Liver (tissue), 9 donors: ENCODE results near the gene PROC. TPM values are rescaled to one million over a fixed set of nuclear protein-coding genes. Genes with fewer than 3 reads are reported as not detected.
A peak's percentile ranks its signal among the peaks of the same experiment; 100 is the strongest.

Experiments
- DNase-seq: peaks from one replicate; pipeline ENCODE4 v3.0.0-alpha.2; 2017; ENCODE audit warnings: low spot score
- H3K27ac ChIP-seq, 2 donors: one replicate each; pipeline ENCODE4 v1.7.0; 2013; ENCODE audit warnings: inconsistent platforms in 2 of 2, low read length in 2 of 2, control low read depth in 1 of 2, low read depth in 1 of 2, mild to moderate bottlenecking in 1 of 2
- H3K27me3 ChIP-seq, 4 donors: one replicate each; pipeline versions ENCODE4 v1.6.1 to v1.7.0; 2013; ENCODE audit warnings: low read length in 3 of 4, inconsistent platforms in 1 of 4, mild to moderate bottlenecking in 1 of 4, moderate library complexity in 1 of 4; ENCODE audit not compliant: control insufficient read depth in 4 of 4, insufficient read depth in 4 of 4
- H3K36me3 ChIP-seq, 4 donors: one replicate each; pipeline versions ENCODE4 v1.6.1 to v1.7.0; 2013; ENCODE audit warnings: low read length in 3 of 4, mild to moderate bottlenecking in 3 of 4, low read depth in 1 of 4, moderate library complexity in 1 of 4; ENCODE audit not compliant: control insufficient read depth in 4 of 4, insufficient read depth in 3 of 4
- H3K4me1 ChIP-seq, 4 donors: one replicate each; pipeline versions ENCODE4 v1.6.1 to v1.7.0; 2013; ENCODE audit warnings: low read length in 3 of 4, mild to moderate bottlenecking in 3 of 4, moderate library complexity in 1 of 4; ENCODE audit not compliant: control insufficient read depth in 4 of 4, insufficient read depth in 4 of 4
- H3K4me3 ChIP-seq, 3 donors: one replicate each; pipeline versions ENCODE4 v1.6.1 to v1.7.0; 2013; ENCODE audit warnings: low read length in 3 of 3, control low read depth in 1 of 3, low read depth in 1 of 3, mild to moderate bottlenecking in 1 of 3
- H3K9ac ChIP-seq, 2 donors: one replicate each; pipeline ENCODE4 v1.7.0; 2013; ENCODE audit warnings: low read length in 2 of 2, mild to moderate bottlenecking in 2 of 2, moderate library complexity in 2 of 2, control low read depth in 1 of 2, low read depth in 1 of 2
- H3K9me3 ChIP-seq, 4 donors: one replicate each; pipeline versions ENCODE4 v1.6.1 to v1.7.0; 2013; ENCODE audit warnings: low read length in 3 of 4; ENCODE audit not compliant: control insufficient read depth in 4 of 4
- EGR1 ChIP-seq, 2 donors: IDR thresholded peaks; 2 replicates each; pipeline ENCODE4 v1.6.1; 2016 to 2018; ENCODE audit warnings: antibody characterized with exemption in 2 of 2, low read depth in 2 of 2
- FOXA2 ChIP-seq: IDR thresholded peaks from 2 replicates; pipeline ENCODE4 v1.6.1; 2016; ENCODE audit warnings: antibody characterized with exemption
- HNF4A ChIP-seq, 2 donors: conservative IDR thresholded peaks; 2 replicates each; pipeline ENCODE4 v1.6.1; 2016; ENCODE audit warnings: antibody characterized with exemption in 2 of 2, mild to moderate bottlenecking in 2 of 2
- HNF4G ChIP-seq: IDR thresholded peaks from 2 replicates; pipeline ENCODE4 v1.6.1; 2016; ENCODE audit warnings: antibody characterized with exemption
- JUND ChIP-seq, 2 donors: IDR thresholded peaks; 2 replicates each; pipeline ENCODE4 v1.6.1; 2016; ENCODE audit warnings: antibody characterized with exemption in 2 of 2
- MAX ChIP-seq: IDR thresholded peaks from 2 replicates; pipeline ENCODE4 v1.6.1; 2016; ENCODE audit warnings: antibody characterized with exemption
- NR2F2 ChIP-seq: IDR thresholded peaks from 2 replicates; pipeline ENCODE4 v1.6.1; 2016; ENCODE audit warnings: antibody characterized with exemption
- RAD21 ChIP-seq, 2 donors: IDR thresholded peaks; 2 replicates each; pipeline ENCODE4 v1.6.1; 2016; ENCODE audit warnings: antibody characterized with exemption in 2 of 2, mild to moderate bottlenecking in 2 of 2
- RXRA ChIP-seq, 2 donors: IDR thresholded peaks; 2 replicates each; pipeline ENCODE4 v1.6.1; 2017 to 2018; ENCODE audit warnings: antibody characterized with exemption in 2 of 2, mild to moderate bottlenecking in 1 of 2
- SP1 ChIP-seq: IDR thresholded peaks from 2 replicates; pipeline ENCODE4 v1.6.1; 2018; ENCODE audit warnings: antibody characterized with exemption, mild to moderate bottlenecking
- TAF1 ChIP-seq: conservative IDR thresholded peaks from 2 replicates; pipeline ENCODE4 v1.6.1; 2016; ENCODE audit warnings: antibody characterized with exemption, mild to moderate bottlenecking
- YY1 ChIP-seq: IDR thresholded peaks from 2 replicates; pipeline ENCODE4 v1.6.1; 2016; ENCODE audit warnings: antibody characterized with exemption, mild to moderate bottlenecking
- WGBS: extraction: QIAGEN DNeasy Blood & Tissue Kit; methylation state at CpG from one replicate; pipeline ENCODE4 v1.1.7; 2013; 5-methylcytosine and 5-hydroxymethylcytosine counted together
- polyA plus RNA-seq, 2 donors: library from polyadenylated mRNA; stranded (reverse) in 1 of 2; unstranded in 1 of 2; fragments of 200-250 nt in 1 of 2; fragments of >200 nt in 1 of 2; fragmentation: Nextera tagmentation in 1 of 2; extraction: Ambion mirVana in 1 of 2; gene quantifications; one replicate each; pipeline versions ENCODE4 v1.2.1 to v1.2.3, GENCODE V29; 2013 to 2015
- total RNA-seq, 2 donors: library from RNA; depleted of rRNA; stranded (reverse); fragments of >200 nt; gene quantifications; one replicate each; pipeline ENCODE4 v1.2.3, GENCODE V29; 2014
- TF ChIP-seq, protein P1 (sequence below): IDR thresholded peaks from 2 replicates; pipeline ENCODE4 v1.6.1; 2016; ENCODE audit warnings: antibody characterized with exemption
- TF ChIP-seq, protein P2 (sequence below): IDR thresholded peaks from 2 replicates; pipeline ENCODE4 v1.6.1; 2016; ENCODE audit warnings: antibody characterized with exemption
- TF ChIP-seq, protein P3 (sequence below): IDR thresholded peaks from 2 replicates; pipeline ENCODE4 v1.6.1; 2016; ENCODE audit warnings: antibody characterized with exemption, mild to moderate bottlenecking
- TF ChIP-seq, protein P4 (sequence below): fragments of 150-350 bp; IDR thresholded peaks from 2 replicates; pipeline ENCODE4 v1.5.1; 2017; ENCODE audit warnings: improper control_type of control experiment, low read depth, low read length; ENCODE audit not compliant: missing input control
- donor health status: healthy.
- donor health status: healthy.
- donor health status: healthy.
- donor health status: healthy.
- donor health status: healthy.

PROC gene
- total and polyA plus RNA-seq, 4 donors = 150 to 407 (median 341) TPM

DNA sequence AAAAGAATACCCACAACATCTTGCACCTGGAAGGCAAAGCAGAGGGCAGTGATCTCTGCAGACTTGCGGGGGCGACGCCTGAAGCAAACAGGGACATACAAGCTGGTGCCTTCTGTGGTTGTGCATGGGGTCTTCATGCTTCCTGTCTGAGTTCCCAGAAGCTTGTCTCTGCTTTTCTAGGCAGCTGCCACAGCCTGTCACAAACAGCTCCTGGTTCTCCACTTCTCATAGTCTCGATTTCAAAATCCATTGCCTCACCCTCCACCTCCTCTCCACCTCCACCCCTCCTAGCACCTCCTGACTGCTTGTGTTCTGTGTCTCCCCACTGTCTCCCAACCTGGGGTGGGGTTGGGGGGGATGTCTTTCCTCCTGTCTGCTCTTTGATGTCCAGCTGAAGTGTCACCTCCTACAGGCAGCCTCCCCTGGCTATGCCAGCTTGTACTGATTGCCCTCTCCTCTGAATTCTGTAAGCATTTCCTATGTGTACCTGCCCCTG lies 1.7 kb upstream of the PROC start:
- peak overlapping the region in 2 of 3 donors; percentile 41 to 49 for H3K4me3 ChIP-seq
- peak overlapping the region in 1 of 2 donors; percentile 63 for H3K9ac ChIP-seq
- no peak for DNase-seq
- no peaks in the 10 kb centered on the region for H3K36me3 ChIP-seq
- H3K4me1 ChIP-seq = peaks cover 17 to 85% (median 59%) of the 10 kb centered on the region in 4 donors
- TF ChIP-seq EGR1 (IDR thresholded peaks at IDR 0.05; ENCODE audit: low read depth in 2 of 2) = no peak
- no peak for TF ChIP-seq RXRA (IDR thresholded peaks at IDR 0.05)
- H3K27ac ChIP-seq = peak overlapping the region; percentile 91 to 92
- H3K27me3 ChIP-seq = no peaks in the 10 kb centered on the region
- WGBS = 13% methylated on average over 4 of the region's 4 CpGs
- no peaks in the 10 kb centered on the region for H3K9me3 ChIP-seq

- no peak for TF ChIP-seq RXRA (IDR thresholded peaks at IDR 0.05)
- TF ChIP-seq HNF4A (conservative IDR thresholded peaks at IDR 0.05) = no peak
- TF ChIP-seq, protein P1, sequence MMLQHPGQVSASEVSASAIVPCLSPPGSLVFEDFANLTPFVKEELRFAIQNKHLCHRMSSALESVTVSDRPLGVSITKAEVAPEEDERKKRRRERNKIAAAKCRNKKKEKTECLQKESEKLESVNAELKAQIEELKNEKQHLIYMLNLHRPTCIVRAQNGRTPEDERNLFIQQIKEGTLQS = no peak
- TF ChIP-seq YY1 = no peak
- TF ChIP-seq, protein P2, sequence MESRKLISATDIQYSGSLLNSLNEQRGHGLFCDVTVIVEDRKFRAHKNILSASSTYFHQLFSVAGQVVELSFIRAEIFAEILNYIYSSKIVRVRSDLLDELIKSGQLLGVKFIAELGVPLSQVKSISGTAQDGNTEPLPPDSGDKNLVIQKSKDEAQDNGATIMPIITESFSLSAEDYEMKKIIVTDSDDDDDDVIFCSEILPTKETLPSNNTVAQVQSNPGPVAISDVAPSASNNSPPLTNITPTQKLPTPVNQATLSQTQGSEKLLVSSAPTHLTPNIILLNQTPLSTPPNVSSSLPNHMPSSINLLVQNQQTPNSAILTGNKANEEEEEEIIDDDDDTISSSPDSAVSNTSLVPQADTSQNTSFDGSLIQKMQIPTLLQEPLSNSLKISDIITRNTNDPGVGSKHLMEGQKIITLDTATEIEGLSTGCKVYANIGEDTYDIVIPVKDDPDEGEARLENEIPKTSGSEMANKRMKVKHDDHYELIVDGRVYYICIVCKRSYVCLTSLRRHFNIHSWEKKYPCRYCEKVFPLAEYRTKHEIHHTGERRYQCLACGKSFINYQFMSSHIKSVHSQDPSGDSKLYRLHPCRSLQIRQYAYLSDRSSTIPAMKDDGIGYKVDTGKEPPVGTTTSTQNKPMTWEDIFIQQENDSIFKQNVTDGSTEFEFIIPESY = no peak
- no peak for TF ChIP-seq EGR1 (IDR thresholded peaks at IDR 0.05; ENCODE audit: low read depth in 2 of 2)
- TF ChIP-seq RAD21 (IDR thresholded peaks at IDR 0.05) = no peak
- TF ChIP-seq HNF4G = no peak
- peak overlapping the region; percentile 91 to 92 for H3K27ac ChIP-seq
- H3K4me1 ChIP-seq = peaks cover 17 to 77% (median 55%) of the 10 kb centered on the region in 4 donors
- no peaks in the 10 kb centered on the region for H3K36me3 ChIP-seq
- H3K9ac ChIP-seq = no peak overlapping the region
- no peaks in the 10 kb centered on the region for H3K9me3 ChIP-seq
- no peak overlapping the region for H3K4me3 ChIP-seq
- WGBS = 70% methylated on average over 8 of the region's 8 CpGs
- H3K27me3 ChIP-seq = no peaks in the 10 kb centered on the region
- DNase-seq = no peak
These were observed 821 bp upstream of the PROC start for GRCh38 chr2:127417406-127417805.

- H3K9ac ChIP-seq = peak overlapping the region; percentile 76 to 77
- 40% methylated on average over 4 of the region's 4 CpGs for WGBS
- TF ChIP-seq RXRA (IDR thresholded peaks at IDR 0.05) (no peak), TAF1 (no peak), MAX (no peak), RAD21 (IDR thresholded peaks at IDR 0.05) (no peak), YY1 (no peak), JUND (IDR thresholded peaks at IDR 0.05) (no peak), FOXA2 (no peak), EGR1 (IDR thresholded peaks at IDR 0.05; ENCODE audit: low read depth in 2 of 2) (no peak), SP1 (no peak), NR2F2 (no peak), HNF4G (no peak)
- TF ChIP-seq, protein P3, sequence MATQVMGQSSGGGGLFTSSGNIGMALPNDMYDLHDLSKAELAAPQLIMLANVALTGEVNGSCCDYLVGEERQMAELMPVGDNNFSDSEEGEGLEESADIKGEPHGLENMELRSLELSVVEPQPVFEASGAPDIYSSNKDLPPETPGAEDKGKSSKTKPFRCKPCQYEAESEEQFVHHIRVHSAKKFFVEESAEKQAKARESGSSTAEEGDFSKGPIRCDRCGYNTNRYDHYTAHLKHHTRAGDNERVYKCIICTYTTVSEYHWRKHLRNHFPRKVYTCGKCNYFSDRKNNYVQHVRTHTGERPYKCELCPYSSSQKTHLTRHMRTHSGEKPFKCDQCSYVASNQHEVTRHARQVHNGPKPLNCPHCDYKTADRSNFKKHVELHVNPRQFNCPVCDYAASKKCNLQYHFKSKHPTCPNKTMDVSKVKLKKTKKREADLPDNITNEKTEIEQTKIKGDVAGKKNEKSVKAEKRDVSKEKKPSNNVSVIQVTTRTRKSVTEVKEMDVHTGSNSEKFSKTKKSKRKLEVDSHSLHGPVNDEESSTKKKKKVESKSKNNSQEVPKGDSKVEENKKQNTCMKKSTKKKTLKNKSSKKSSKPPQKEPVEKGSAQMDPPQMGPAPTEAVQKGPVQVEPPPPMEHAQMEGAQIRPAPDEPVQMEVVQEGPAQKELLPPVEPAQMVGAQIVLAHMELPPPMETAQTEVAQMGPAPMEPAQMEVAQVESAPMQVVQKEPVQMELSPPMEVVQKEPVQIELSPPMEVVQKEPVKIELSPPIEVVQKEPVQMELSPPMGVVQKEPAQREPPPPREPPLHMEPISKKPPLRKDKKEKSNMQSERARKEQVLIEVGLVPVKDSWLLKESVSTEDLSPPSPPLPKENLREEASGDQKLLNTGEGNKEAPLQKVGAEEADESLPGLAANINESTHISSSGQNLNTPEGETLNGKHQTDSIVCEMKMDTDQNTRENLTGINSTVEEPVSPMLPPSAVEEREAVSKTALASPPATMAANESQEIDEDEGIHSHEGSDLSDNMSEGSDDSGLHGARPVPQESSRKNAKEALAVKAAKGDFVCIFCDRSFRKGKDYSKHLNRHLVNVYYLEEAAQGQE = no peak
- TF ChIP-seq, protein P4, sequence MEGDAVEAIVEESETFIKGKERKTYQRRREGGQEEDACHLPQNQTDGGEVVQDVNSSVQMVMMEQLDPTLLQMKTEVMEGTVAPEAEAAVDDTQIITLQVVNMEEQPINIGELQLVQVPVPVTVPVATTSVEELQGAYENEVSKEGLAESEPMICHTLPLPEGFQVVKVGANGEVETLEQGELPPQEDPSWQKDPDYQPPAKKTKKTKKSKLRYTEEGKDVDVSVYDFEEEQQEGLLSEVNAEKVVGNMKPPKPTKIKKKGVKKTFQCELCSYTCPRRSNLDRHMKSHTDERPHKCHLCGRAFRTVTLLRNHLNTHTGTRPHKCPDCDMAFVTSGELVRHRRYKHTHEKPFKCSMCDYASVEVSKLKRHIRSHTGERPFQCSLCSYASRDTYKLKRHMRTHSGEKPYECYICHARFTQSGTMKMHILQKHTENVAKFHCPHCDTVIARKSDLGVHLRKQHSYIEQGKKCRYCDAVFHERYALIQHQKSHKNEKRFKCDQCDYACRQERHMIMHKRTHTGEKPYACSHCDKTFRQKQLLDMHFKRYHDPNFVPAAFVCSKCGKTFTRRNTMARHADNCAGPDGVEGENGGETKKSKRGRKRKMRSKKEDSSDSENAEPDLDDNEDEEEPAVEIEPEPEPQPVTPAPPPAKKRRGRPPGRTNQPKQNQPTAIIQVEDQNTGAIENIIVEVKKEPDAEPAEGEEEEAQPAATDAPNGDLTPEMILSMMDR = no peak
- H3K36me3 ChIP-seq = no peaks in the 10 kb centered on the region
- DNase-seq = no peak
- H3K9me3 ChIP-seq = no peaks in the 10 kb centered on the region
- H3K27ac ChIP-seq = peak overlapping the region; percentile 91 to 92
- peak overlapping the region; percentile 56 to 72 (median 64) for H3K4me3 ChIP-seq
- H3K27me3 ChIP-seq = no peaks in the 10 kb centered on the region
- H3K4me1 ChIP-seq = peaks cover 17 to 72% (median 50%) of the 10 kb centered on the region in 4 donors
These were observed 844 bp downstream of the PROC start for GRCh38 chr2:127419112-127419430.
